Measurements from ENCODE around the gene C19orf33. TPM values are rescaled to one million over a fixed set of nuclear protein-coding genes. Genes with fewer than 3 reads are reported as not detected.

C19orf33 gene
- total and polyA plus RNA-seq, 2 of the 8 experiments (the other 6 are each of a cell fraction or from before 2014, with no cell fraction given) = 6.0 to 36.0 TPM

DNA sequence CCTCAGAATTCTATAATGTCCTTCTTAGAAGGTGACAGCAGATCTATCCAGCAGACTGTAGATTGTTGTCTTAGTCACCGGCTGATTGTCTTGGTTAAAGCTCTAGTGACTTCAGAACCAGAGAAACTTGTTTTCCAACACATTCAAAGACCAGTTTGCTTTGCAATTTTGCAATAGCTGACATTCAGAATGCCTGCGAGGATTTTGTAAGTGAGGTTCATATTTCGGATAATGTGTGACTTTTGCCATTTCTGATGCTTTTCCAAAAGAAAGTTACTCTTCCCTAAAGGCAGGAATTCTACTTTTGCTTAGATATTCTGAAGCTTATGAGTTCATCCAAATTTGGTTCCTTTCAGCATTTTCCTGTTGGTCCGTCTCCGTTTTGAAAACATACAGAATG is 26.5 kb upstream of the C19orf33 start:
- no peak overlapping the region for H2BK20ac ChIP-seq (ENCODE audit: low read length)
- no peak overlapping the region for H3K4me2 ChIP-seq (ENCODE audit: insufficient read depth in 1 of 2, low read depth in 2 of 2, low read length in 2 of 2)
- no peaks in the 10 kb centered on the region for H3K27me3 ChIP-seq (replicated peaks in 1 of 4; ENCODE audit: control insufficient read depth in 3 of 4, extremely low read depth in 1 of 4, insufficient read depth in 3 of 4, low read length in 3 of 4)
- H4K91ac ChIP-seq (replicated peaks; ENCODE audit: insufficient read length, low read length) = no peak overlapping the region
- H2AFZ ChIP-seq (ENCODE audit: low read length) = no peak overlapping the region
- 90% methylated on average over 5 of the region's 5 CpGs; no CpG with 5 or more reads in 1 of the 2 experiments for WGBS, 2 experiments (ENCODE audit: extremely low coverage in 1 of 2, insufficient coverage in 1 of 2, insufficient read length in 1 of 2, insufficient replicate concordance in 2 of 2, low coverage in 1 of 2, low lambda C conversion rate in 2 of 2, missing lambda C conversion rate in 1 of 2)
- H3K18ac ChIP-seq (ENCODE audit: extremely low read depth, low read length) = no peak overlapping the region
- no peak overlapping the region for H3K4me3 ChIP-seq (ENCODE audit: extremely low read depth in 1 of 4, insufficient read depth in 2 of 4, low read depth in 3 of 4, low read length in 4 of 4)
- peaks cover 8 to 88% of the 10 kb centered on the region in 2 experiments for H3K79me2 ChIP-seq (ENCODE audit: control insufficient read depth in 1 of 2, insufficient read depth in 2 of 2, low read length in 2 of 2)
- H2BK120ac ChIP-seq (replicated peaks; ENCODE audit: low read depth, low read length) = no peak overlapping the region
- H2BK5ac ChIP-seq (ENCODE audit: low read depth, low read length) = no peak overlapping the region
- H3K36me3 ChIP-seq (ENCODE audit: control insufficient read depth in 2 of 4, insufficient read depth in 4 of 4, low read length in 3 of 4) = peaks cover 0 to 5% (median 3%) of the 10 kb centered on the region in 4 experiments; a peak in 4 of 8 replicates
- no peak overlapping the region for H3K27ac ChIP-seq (ENCODE audit: low read depth, low read length)
- no peak overlapping the region for H2BK15ac ChIP-seq (ENCODE audit: low read length)
- H2BK12ac ChIP-seq (ENCODE audit: low read depth, low read length) = no peak overlapping the region
- ChIA-PET CTCF (ENCODE audit: partially characterized antibody) (interaction anchor here (0.6 to 2.7 kb wide), 8 partner anchors 9 to 143 kb away, joined by 3 to 9 read pairs (median 4); partner anchors contain the start of genes CATSPERG, PPP1R14A and SPINT2), POLR2A (ENCODE audit: partially characterized antibody) (interaction anchor here (0.8 to 3.7 kb wide), 3 partner anchors 9 to 17 kb away, joined by 5 to 25 read pairs (median 6); no protein-coding TSS in a partner anchor)
- FAIRE-seq (no peak), DNase-seq (ENCODE audit: low read depth in 1 of 2, low spot score in 2 of 2) (no peak)
- H4K8ac ChIP-seq (ENCODE audit: extremely low read depth, insufficient read depth, low read length) = no peak overlapping the region
- no peak overlapping the region for H3K56ac ChIP-seq (replicated peaks; ENCODE audit: insufficient read length, low read depth, low read length)
- no peak overlapping the region for H3K23ac ChIP-seq (ENCODE audit: insufficient read length)
- no peak overlapping the region for H3K9ac ChIP-seq (replicated peaks in 1 of 4; ENCODE audit: extremely low read depth in 1 of 4, low read depth in 3 of 4, low read length in 3 of 4)
- no peaks in the 10 kb centered on the region for H3K9me3 ChIP-seq (ENCODE audit: insufficient read depth in 2 of 2, low read depth in 1 of 2, low read length in 1 of 2)
- no peak overlapping the region for H2AK5ac ChIP-seq (ENCODE audit: low read depth, low read length)
- H3K4me1 ChIP-seq (replicated peaks in 1 of 4; ENCODE audit: control insufficient read depth in 3 of 4, insufficient read depth in 4 of 4, low read length in 3 of 4) = no peaks in the 10 kb centered on the region; a peak in 1 of 7 replicates
- H4K5ac ChIP-seq (ENCODE audit: insufficient read length, low read depth, low read length) = no peak overlapping the region
- H3K4ac ChIP-seq (replicated peaks; ENCODE audit: insufficient read length, low read depth, low read length) = no peak overlapping the region
- H3K79me1 ChIP-seq (ENCODE audit: low read depth, low read length) = peaks cover 23% of the 10 kb centered on the region
- no peaks in the 10 kb centered on the region for H3K23me2 ChIP-seq (ENCODE audit: low read depth, low read length)
- no peak overlapping the region for H3K14ac ChIP-seq (ENCODE audit: insufficient read length)
- H4K20me1 ChIP-seq (replicated peaks in 1 of 2; ENCODE audit: control insufficient read depth in 1 of 2, insufficient read depth in 2 of 2, low read length in 2 of 2) = peaks cover 23 to 30% of the 10 kb centered on the region in 2 experiments
- TF ChIP-seq CTCF (IDR thresholded peaks at IDR 0.05; ENCODE audit: control extremely low read depth in 1 of 3, insufficient read depth in 1 of 3, low read depth in 1 of 3, low read length in 3 of 3) = no peak

Data from H1 (cell line).